ENCODE measurements around the gene HTR7. TPM values are rescaled to one million over a fixed set of nuclear protein-coding genes. Genes with fewer than 3 reads are reported as not detected.
"Not testable (repeated sequence)": the region's sequence is repeated elsewhere in the genome, so short reads cannot be mapped to it uniquely, and the experiment has no call there.

HTR7 gene
- total RNA-seq, 1 donor from 2014 or later = 0.94 TPM

DNA sequence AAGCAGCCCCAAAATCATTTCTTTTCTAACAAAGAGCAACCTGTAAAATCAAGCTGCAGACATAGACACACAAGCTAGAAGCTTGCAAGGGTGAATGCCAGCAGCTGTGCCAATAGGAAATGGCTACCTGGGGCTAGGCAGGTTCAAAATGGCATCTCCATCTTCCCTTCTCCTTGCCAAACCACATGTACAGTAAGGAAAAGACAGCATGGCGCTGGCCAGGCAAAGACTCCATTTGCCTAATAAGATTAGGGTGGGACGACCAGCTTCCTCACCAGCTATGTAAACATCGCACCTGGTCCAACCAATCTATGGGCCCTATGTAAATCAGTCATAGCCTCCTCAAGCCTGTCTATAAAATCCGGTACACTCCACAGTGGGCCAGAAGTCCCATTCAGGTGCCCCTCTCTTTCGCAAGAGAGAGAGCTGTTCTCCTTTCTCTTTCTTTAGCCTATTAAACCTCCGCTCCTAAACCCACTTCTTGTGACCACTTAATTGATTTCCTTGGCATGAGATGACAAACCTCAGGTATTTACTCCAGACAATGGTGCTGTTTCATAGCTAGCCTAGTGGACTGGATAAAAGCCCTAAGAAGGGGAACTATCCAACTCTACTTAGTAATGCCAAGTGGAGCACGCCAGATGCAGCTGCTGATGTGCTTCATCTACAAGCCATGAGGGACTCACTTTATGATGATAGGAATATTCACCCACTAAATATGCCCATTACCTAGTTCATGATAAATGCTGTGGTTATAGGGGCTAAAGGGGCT lies 44.1 kb downstream of the HTR7 start:
- ATAC-seq (no peak), DNase-seq (ENCODE audit: low spot score) (no peak)
- intact Hi-C loops (cut with DNase I) = no loop called here

GRCh38 chr10:90807106-90807505 lies 50.7 kb downstream of the HTR7 start:
- intact Hi-C loops (cut with DNase I); ATAC-seq: not testable (repeated sequence)

DNA sequence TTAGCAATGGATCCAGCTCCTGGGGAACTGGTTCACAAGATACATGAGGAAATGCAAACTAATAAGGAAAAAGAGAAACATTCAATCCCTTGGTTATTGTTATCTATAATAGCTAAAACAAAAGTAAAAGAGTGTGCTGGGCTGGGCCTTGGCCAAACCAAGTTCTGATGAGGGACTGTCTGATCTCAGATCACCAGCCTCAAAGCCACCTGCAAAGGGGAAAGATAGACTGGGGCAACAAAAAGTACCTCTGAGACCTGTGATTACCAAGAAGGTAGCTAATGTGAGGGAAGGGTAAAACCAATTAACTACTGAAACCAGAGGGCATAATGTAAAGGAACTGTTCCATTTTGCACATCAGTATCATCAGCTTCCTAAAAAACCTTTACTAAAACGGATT lies 51.2 kb downstream of the HTR7 start:
- intact Hi-C loops (cut with DNase I) = no loop called here
- ATAC-seq = no peak

More at GRCh38 chr10:90807106-90807505, 50.7 kb downstream of the HTR7 start:
- DNase-seq (ENCODE audit: low spot score) = not testable (repeated sequence)

DNA sequence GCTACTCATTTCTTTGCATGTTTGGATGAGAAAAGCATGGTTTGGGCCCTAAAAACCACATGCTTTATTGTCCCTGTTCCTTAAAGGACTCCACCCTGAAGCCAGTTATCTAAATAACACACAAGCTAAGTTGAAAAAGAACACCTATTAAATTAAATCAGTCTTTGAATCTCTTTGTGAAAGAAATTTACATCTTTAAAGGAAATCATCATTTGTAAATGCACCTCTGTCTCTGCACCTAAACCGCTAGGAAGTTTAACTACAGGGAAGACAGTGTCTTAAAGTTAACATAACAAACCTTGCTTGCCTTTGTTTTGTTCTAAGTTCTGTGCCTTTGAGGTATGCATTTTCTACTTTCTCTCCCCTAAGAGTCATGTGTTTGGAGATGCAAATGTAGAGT lies 52.6 kb downstream of the HTR7 start:
- no peak for DNase-seq (ENCODE audit: low spot score)
- intact Hi-C loops (cut with DNase I) = no loop called here
- ATAC-seq = no peak

More for the DNA sequence above, 51.2 kb downstream of the HTR7 start:
- DNase-seq (ENCODE audit: low spot score) = no peak

DNA sequence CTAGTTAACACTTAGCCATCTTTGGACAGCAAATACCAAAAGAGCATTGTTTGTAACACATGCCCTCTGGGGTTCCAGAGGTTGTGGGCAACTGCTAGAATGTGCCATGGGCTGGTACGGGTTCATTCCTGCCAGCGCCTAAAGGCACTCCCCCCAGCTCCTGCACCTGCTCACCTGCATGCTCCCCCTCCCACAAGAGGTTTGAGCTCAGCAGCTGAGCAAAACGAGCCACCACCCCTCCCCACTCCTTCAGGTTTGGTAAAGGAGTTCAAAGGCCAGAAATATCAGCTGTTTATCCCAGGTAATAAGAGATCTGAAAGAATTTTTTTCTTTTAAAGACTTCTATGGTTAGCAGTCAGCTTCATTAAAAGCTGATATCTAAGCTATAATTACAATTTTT lies 53.5 kb downstream of the HTR7 start:
- DNase-seq (ENCODE audit: low spot score) (no peak), ATAC-seq (no peak)
- intact Hi-C loops (cut with DNase I) = no loop called here

DNA sequence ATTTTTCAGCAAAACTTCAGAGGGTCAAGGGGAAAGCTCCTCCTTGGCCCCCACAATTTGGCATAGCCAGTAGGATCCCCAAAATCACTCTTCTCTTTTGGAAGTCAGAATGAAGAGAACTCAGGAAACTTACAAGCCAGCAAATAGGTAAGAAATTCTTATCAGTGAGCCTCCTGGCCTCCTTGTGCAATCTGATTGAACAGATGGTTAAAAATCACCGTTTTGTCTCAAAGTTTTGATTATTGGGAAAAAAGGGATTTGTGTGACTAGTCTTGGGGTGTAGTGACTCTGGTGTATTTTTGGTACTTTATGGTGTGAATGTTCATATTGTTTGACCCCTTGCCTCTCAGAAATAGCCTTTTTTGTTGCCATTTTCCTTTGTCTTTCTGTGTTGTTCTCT lies 56.2 kb downstream of the HTR7 start:
- intact Hi-C loops (cut with DNase I) = no loop called here
- no peak for DNase-seq (ENCODE audit: low spot score)
- ATAC-seq = no peak

DNA sequence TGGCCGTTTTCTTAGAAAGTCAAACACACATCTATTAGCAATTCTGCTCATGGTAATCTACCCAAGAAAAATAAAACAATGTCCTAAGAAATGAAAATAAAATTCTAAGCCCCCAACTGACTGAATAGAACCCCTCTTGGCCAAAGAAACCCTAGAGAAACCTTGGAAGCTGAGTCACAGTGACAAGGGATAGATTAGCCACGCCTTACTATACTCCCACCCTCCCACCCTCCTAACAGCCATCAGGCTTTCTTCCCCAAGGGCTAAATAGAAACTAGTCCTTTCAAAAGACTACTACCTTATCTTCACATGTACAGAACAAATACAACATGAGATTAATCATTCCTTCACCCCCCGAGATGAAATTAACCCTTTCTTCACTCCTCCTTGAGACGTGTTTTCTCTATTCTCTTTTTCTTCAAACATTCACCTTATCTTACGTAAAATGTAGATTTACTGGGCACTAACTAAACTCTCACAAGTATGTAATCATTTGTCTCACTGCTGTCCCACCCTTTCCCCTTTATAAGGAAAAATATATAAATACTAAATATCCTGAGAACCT lies 57.5 kb downstream of the HTR7 start:
- DNase-seq (ENCODE audit: low spot score) = no peak
- intact Hi-C loops (cut with DNase I) = no loop called here
- ATAC-seq = no peak

DNA sequence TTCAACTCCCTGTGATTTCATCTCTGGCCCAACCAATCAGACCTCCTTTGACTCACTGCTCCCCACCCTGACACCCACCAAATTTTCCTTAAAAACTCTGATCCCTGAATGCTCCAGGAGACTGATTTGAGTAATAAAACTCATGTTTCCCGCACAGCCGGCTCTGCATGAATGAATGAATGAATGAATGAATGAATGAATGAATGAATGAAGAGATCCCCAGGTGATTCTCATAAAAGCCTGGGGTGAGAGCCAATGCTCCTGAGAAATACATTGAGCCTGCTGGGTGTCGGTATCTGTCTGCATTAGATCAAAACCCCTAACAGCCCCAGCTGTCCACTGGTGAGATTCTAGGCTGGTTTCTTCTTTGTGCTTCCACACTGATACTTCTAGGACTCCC lies 58.7 kb downstream of the HTR7 start:
- ATAC-seq = no peak
- DNase-seq (ENCODE audit: low spot score) = no peak
- intact Hi-C loops (cut with DNase I) = no loop called here

- ATAC-seq (no peak), DNase-seq (ENCODE audit: low spot score) (no peak)
- intact Hi-C loops (cut with DNase I) = no loop called here
Measured at GRCh38 chr10:90798482-90798881, 59.4 kb downstream of the HTR7 start.

- no peak for ATAC-seq
- DNase-seq (ENCODE audit: low spot score) = no peak
- intact Hi-C loops (cut with DNase I) = no loop called here
Measured at GRCh38 chr10:90790422-90790821, 67.4 kb downstream of the HTR7 start.

GRCh38 chr10:90788968-90789367 lies 68.9 kb downstream of the HTR7 start:
- DNase-seq (ENCODE audit: low spot score) (no peak), ATAC-seq (no peak)
- intact Hi-C loops (cut with DNase I) = no loop called here

DNA sequence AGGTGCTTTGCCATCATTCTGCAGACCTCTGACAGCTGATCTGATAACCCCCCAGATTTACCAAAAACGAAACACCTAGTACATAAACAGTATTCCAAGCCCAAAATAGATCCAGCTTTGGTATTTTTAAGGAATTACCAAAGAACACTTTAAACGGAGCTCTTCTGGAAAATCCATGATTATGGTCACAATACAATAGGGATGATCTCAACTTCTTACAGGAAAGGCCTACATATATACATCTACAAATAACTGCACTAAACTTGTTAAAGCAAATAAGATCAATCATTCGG lies 69.7 kb downstream of the HTR7 start:
- intact Hi-C loops (cut with DNase I) = no loop called here
- DNase-seq (ENCODE audit: low spot score) = no peak
- ATAC-seq = no peak

DNA sequence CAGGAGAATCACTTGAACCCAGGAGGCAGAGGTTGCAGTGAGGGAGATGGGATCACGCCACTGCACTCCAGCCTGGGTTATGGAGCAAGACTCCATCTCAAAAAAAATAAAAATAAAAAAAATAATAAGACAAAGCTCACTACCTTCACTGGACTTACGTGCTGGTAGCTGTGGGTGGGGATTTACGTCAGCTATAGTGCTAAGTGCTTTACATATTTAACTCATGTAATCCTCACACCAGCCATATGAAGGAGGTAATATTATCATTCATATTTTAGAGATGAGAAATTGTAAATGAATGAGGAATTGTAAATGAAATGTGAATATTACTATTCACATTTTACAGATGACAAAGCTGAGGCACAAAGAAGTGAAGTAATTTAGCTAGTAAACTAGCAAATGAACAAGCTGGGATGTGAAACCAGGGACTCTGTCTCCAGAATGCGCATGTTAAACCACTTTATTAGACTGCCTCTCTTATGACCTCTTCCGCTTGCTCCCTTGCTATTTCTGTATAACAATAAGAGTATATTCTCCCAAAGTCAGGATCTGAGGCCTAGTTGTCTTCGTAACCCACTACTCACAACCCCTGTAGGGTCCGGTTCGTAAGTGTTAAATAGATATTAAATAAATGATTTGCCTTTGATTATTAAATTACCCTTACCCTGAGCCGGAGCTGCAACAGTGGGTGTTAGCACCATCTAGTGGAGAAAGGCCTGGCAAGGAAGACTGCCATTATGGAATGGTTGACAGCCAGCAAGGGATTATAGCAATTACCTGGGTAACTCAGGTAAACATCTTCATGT lies 70.2 kb downstream of the HTR7 start:
- intact Hi-C loops (cut with DNase I) = no loop called here
- DNase-seq (ENCODE audit: low spot score) = no peak
- ATAC-seq = peak; percentile 39

DNA sequence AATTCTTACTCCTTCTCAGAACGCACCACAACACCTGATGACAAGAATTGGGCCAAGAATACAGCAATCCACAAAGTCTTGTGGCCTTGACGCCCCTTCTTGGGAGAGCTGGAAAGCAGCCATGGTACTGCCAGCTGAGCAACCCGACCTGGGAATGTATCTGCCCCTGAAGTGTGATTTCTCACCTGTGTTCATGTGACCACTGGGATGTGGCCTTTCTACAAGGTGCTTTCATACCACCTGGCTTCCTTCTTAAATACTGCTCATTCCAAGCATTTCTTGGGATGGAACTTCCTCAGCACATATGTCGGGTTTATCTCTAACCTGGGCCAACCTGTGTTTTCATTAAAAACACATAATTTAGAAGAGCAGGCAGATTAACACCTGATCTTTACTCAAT lies 72.1 kb downstream of the HTR7 start:
- no peak for DNase-seq (ENCODE audit: low spot score)
- ATAC-seq = no peak
- intact Hi-C loops (cut with DNase I) = no loop called here

- intact Hi-C loops (cut with DNase I) = no loop called here
- ATAC-seq (no peak), DNase-seq (ENCODE audit: low spot score) (no peak)
Measured at GRCh38 chr10:90784771-90785170, 73.1 kb downstream of the HTR7 start.

GRCh38 chr10:90780488-90780887 lies 77.4 kb downstream of the HTR7 start:
- DNase-seq (ENCODE audit: low spot score) (no peak), ATAC-seq (no peak)
- intact Hi-C loops (cut with DNase I) = no loop called here

DNA sequence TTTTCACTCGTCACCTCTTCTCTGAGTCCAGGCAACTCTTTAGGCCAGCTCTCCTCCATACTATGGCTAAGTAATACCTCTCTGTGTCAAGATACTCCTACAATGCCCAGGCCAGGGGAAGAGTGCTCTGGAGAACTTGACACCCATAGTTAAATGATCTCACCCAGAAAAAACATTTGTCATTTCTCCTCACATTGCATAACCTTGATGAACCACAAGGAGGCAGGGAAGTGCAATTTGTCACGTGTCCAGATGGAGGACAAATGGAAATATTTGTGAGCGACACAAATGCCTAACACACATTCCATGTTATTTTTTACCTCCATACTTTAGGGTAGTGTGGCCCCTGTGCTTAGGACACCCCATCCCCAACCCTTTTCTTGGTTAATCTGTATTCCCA lies 78.3 kb downstream of the HTR7 start:
- DNase-seq (ENCODE audit: low spot score) (no peak), ATAC-seq (no peak)
- intact Hi-C loops (cut with DNase I) = no loop called here

DNA sequence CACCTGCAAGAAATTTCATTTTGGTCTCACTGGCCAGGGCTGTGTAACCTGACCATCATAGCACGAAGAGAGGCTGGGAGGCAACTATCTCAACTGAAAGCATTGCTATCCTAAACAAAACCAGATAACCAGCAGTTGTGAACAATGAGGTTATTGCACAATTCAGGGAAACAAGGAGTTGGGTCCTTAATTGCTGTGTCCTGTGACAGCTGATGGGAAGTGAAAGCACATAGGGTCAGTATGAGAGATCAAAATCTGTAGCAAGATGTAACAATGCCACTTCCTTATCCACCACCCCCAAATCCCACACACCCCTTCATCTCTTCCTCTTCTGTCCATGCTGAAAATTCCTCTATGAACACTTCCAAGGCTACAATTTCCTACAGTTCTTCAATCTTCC lies 80.2 kb downstream of the HTR7 start:
- no peak for DNase-seq (ENCODE audit: low spot score)
- intact Hi-C loops (cut with DNase I) = no loop called here
- peak; percentile 83 for ATAC-seq

- ATAC-seq = peak; percentile 83
- intact Hi-C loops (cut with DNase I) = no loop called here
- no peak for DNase-seq (ENCODE audit: low spot score)
Measured at GRCh38 chr10:90775351-90776028, 82.3 kb downstream of the HTR7 start.
